Cerebellar nuclear complex (tissue), 1 donor: ENCODE results near the gene SORCS2.

ENCODE experiments used
- DNase-seq, 2 experiments: peaks; one replicate each; lab custom pipeline; 2025; lab: John Stamatoyannopoulos, UW

The SORCS2 gene

GRCh38 chr4:7356667-7357310, 164.5 kb downstream of the SORCS2 start:
- no peak for DNase-seq

GRCh38 chr4:7357323-7357722, 165.0 kb downstream of the SORCS2 start:
- no peak for DNase-seq

GRCh38 chr4:7358100-7358735, 165.9 kb downstream of the SORCS2 start:
- DNase-seq, result peak in 1 of 2 experiments; percentile 15

- DNase-seq, result no peak
Measured at GRCh38 chr4:7359400-7360062, 167.2 kb downstream of the SORCS2 start.

- DNase-seq, result no peak
Measured at GRCh38 chr4:7360806-7361205, 168.5 kb downstream of the SORCS2 start.

- DNase-seq, result no peak
Measured at GRCh38 chr4:7361280-7361895, 169.1 kb downstream of the SORCS2 start.

GRCh38 chr4:7362341-7362740, 170.0 kb downstream of the SORCS2 start:
- no peak for DNase-seq

GRCh38 chr4:7362862-7363430, 170.6 kb downstream of the SORCS2 start:
- no peak for DNase-seq

GRCh38 chr4:7364979-7365378, 172.6 kb downstream of the SORCS2 start:
- no peak for DNase-seq

- DNase-seq, result peak; percentile 25 to 78
Measured at GRCh38 chr4:7365462-7366179, 173.3 kb downstream of the SORCS2 start.

GRCh38 chr4:7366180-7366945, 174.0 kb downstream of the SORCS2 start:
- no peak for DNase-seq

GRCh38 chr4:7366954-7367353, 174.6 kb downstream of the SORCS2 start:
- DNase-seq, result no peak

GRCh38 chr4:7367406-7367805, 175.1 kb downstream of the SORCS2 start:
- no peak for DNase-seq

- DNase-seq, result no peak
Measured at GRCh38 chr4:7367864-7368277, 175.5 kb downstream of the SORCS2 start.

- DNase-seq, result no peak
Measured at GRCh38 chr4:7368296-7368695, 176.0 kb downstream of the SORCS2 start.

GRCh38 chr4:7369511-7369910, 177.2 kb downstream of the SORCS2 start:
- no peak for DNase-seq

- DNase-seq, result no peak
Measured at GRCh38 chr4:7370038-7370437, 177.7 kb downstream of the SORCS2 start.

- DNase-seq, result no peak
Measured at GRCh38 chr4:7371210-7371941, 179.0 kb downstream of the SORCS2 start.

GRCh38 chr4:7372673-7373072, 180.3 kb downstream of the SORCS2 start:
- no peak for DNase-seq

- DNase-seq, result no peak
Measured at GRCh38 chr4:7374571-7374970, 182.2 kb downstream of the SORCS2 start.
